Panc1 (cell line): Measurements from ENCODE around the gene UBAP2L. TPM values are rescaled to one million over a fixed set of nuclear protein-coding genes. Genes with fewer than 3 reads are reported as not detected.

Experiments
- ATAC-seq: fragments of 200-7000 bp; cut with Tn5 transposase; 2 replicates; pipeline ENCODE4 v1.9.1; 2020; ENCODE audit warnings: mild to moderate bottlenecking, moderate library complexity
- BruUV-seq: library from RNA; stranded (reverse); fragments of 400-500 nt; replicated peaks from 2 replicates; lab custom pipeline; 2021; lab: Mats Ljungman, UMichigan
- CTCF ChIA-PET: fragments of 300-600 bp; sonication (Branson Sonifier 250); formaldehyde crosslinking; loops from one replicate; lab custom pipeline; 2022; ENCODE audit warnings: antibody characterized with exemption; lab: Charles Lee
- POLR2A ChIA-PET: fragments of 300-600 bp; sonication (Branson Sonifier 250); formaldehyde crosslinking; loops from one replicate; lab custom pipeline; 2022; ENCODE audit warnings: antibody characterized with exemption; lab: Charles Lee
- DNase-seq: peaks from one replicate; pipeline ENCODE4 v3.0.0-alpha.2; 2010; ENCODE audit warnings: low read depth, low spot score
- H3K27ac ChIP-seq: 2 replicates; pipeline ENCODE4 v1.5.1; 2011; ENCODE audit warnings: mild to moderate bottlenecking, low read length, inconsistent platforms
- H3K27me3 ChIP-seq: fragments of 200-500 bp; sonication (Bioruptor generic); 2 replicates; pipeline ENCODE4 v1.6.0; 2014; ENCODE audit warnings: low read length, inconsistent platforms; ENCODE audit not compliant: control insufficient read depth, insufficient read depth
- H3K36me3 ChIP-seq: fragments of 200-500 bp; sonication (Bioruptor generic); 2 replicates; pipeline ENCODE4 v1.5.1; 2014; ENCODE audit warnings: inconsistent platforms, mild to moderate bottlenecking, low read length, moderate library complexity; ENCODE audit not compliant: control insufficient read depth, insufficient read depth
- H3K4me1 ChIP-seq: 2 replicates; pipeline ENCODE4 v1.5.1; 2011; ENCODE audit warnings: inconsistent platforms, mild to moderate bottlenecking, low read length, moderate library complexity; ENCODE audit not compliant: control insufficient read depth, insufficient read depth
- H3K4me3 ChIP-seq, 2 experiments: 2 replicates each; pipeline ENCODE4 v1.5.1; 2011 to 2012; ENCODE audit warnings: low read depth in 2 of 2, low read length in 2 of 2, mild to moderate bottlenecking in 2 of 2, inconsistent platforms in 1 of 2, moderate library complexity in 1 of 2
- H3K9me3 ChIP-seq: fragments of 200-500 bp; sonication (Bioruptor generic); 2 replicates; pipeline ENCODE4 v1.5.1; 2014; ENCODE audit warnings: low read depth, mild to moderate bottlenecking, inconsistent platforms, low read length, moderate library complexity; ENCODE audit not compliant: control insufficient read depth, insufficient read depth
- POLR2AphosphoS5 ChIP-seq: IDR thresholded peaks from 2 replicates; pipeline ENCODE4 v1.6.1; 2012; ENCODE audit warnings: mild to moderate bottlenecking, low read depth, low read length, moderate library complexity
- SIN3A ChIP-seq: IDR thresholded peaks from 2 replicates; pipeline ENCODE4 v1.6.1; 2012; ENCODE audit warnings: low read depth, mild to moderate bottlenecking, low read length, moderate library complexity, borderline replicate concordance; ENCODE audit not compliant: insufficient read depth
- TCF7L2 ChIP-seq: IDR thresholded peaks from 2 replicates; pipeline ENCODE4 v1.6.1; 2011; ENCODE audit warnings: mild to moderate bottlenecking, low read depth, low read length, inconsistent platforms
- in situ Hi-C: cut with HindIII; loops from 2 replicates; pipeline ENCODE4 v1.10.0; 2016; ENCODE audit warnings: low sequenced_read_pairs, low pct_unique_long_range_greater_than_20kb
- intact Hi-C: fragments of 100-400 bp; cut with micrococcal nuclease; formaldehyde crosslinking; loops from one replicate; pipeline ENCODE4 v1.10.0; 2022; ENCODE audit not compliant: unreplicated experiment
- total RNA-seq: library from RNA; stranded (reverse); gene quantifications from one replicate; pipeline ENCODE4 v1.2.1, GENCODE V29; 2021; ENCODE audit not compliant: unreplicated experiment
- TF ChIP-seq, protein P1 (sequence below), 2 experiments: IDR thresholded peaks; 2 replicates each; pipeline ENCODE4 v1.6.1; 2011 to 2012; ENCODE audit warnings: low read depth in 2 of 2, control low read depth in 1 of 2, low read length in 1 of 2, mild to moderate bottlenecking in 1 of 2, moderate library complexity in 1 of 2; ENCODE audit not compliant: insufficient read depth in 1 of 2
- TF ChIP-seq, protein P2 (sequence below): fragments of 450-650 bp; IDR thresholded peaks from 2 replicates; pipeline ENCODE4 v1.5.1; 2017; ENCODE audit warnings: mild to moderate bottlenecking

UBAP2L gene
- total RNA-seq, 1 experiment from 2014 or later: 227 TPM

DNA sequence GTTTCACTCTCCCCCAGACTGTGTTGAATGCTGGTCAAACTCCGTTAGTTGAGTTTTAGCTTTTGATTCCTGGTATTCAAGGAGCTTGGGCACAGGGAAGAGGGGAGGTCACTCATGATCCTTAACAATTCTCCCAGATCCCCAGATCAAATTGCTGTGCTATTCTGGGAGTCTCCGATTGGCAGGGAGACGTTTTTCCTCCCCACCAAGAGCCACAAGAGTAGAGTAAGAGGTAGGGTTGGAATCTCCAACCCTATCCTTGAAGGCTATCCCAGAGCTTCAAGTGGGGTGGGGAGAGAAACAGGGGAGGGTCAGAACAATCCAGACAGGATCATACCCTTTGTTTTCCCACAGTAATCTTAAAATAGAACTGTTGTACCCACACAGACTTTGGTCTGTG, 28.3 kb upstream of the UBAP2L start:
- no TSS peak for BruUV-seq
- H3K27ac ChIP-seq: no peak overlapping the region
- H3K9me3 ChIP-seq: no peaks in the 10 kb centered on the region
- CTCF ChIA-PET: no interaction called here
- TF ChIP-seq, protein P1, sequence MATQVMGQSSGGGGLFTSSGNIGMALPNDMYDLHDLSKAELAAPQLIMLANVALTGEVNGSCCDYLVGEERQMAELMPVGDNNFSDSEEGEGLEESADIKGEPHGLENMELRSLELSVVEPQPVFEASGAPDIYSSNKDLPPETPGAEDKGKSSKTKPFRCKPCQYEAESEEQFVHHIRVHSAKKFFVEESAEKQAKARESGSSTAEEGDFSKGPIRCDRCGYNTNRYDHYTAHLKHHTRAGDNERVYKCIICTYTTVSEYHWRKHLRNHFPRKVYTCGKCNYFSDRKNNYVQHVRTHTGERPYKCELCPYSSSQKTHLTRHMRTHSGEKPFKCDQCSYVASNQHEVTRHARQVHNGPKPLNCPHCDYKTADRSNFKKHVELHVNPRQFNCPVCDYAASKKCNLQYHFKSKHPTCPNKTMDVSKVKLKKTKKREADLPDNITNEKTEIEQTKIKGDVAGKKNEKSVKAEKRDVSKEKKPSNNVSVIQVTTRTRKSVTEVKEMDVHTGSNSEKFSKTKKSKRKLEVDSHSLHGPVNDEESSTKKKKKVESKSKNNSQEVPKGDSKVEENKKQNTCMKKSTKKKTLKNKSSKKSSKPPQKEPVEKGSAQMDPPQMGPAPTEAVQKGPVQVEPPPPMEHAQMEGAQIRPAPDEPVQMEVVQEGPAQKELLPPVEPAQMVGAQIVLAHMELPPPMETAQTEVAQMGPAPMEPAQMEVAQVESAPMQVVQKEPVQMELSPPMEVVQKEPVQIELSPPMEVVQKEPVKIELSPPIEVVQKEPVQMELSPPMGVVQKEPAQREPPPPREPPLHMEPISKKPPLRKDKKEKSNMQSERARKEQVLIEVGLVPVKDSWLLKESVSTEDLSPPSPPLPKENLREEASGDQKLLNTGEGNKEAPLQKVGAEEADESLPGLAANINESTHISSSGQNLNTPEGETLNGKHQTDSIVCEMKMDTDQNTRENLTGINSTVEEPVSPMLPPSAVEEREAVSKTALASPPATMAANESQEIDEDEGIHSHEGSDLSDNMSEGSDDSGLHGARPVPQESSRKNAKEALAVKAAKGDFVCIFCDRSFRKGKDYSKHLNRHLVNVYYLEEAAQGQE (IDR thresholded peaks at IDR 0.05; ENCODE audit: insufficient read depth in 1 of 2, low read depth in 2 of 2, low read length in 1 of 2): no peak
- TF ChIP-seq TCF7L2: no peak
- H3K36me3 ChIP-seq: no peaks in the 10 kb centered on the region
- no peak overlapping the region for H3K4me3 ChIP-seq
- DNase-seq: no peak
- H3K4me1 ChIP-seq: no peaks in the 10 kb centered on the region
- in situ Hi-C loops: no loop called here
- H3K27me3 ChIP-seq: peaks cover 13% of the 10 kb centered on the region
- ATAC-seq: no peak
- POLR2A ChIA-PET: no interaction called here
- intact Hi-C loops: loop anchor here (10.0 kb wide), 1 partner anchor 142 kb away; no protein-coding TSS in a partner anchor

DNA sequence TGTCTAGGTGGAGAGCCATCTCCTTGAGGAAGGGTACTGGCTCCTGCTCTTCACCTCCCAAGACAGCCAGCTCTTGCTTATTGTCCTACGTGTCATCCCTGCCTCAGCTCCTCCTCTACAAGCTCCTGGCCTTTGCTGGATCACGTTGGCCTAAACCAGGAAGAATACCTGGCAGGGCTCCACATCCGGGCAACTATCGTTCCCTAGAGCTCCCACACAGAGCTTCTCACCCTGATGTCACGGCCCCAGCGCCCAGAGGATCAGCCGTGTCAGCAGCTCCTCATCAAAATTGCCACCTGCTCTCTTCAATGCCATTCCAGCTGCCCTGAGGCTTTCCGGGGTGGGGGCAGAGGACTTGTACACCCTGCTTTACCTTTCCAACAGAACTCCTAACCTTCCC, 26.9 kb upstream of the UBAP2L start:
- POLR2A ChIA-PET: interaction anchor here (0.6 kb wide), 1 partner anchor 64 kb away, joined by 17 read pairs; no protein-coding TSS in a partner anchor
- TF ChIP-seq, protein P2, sequence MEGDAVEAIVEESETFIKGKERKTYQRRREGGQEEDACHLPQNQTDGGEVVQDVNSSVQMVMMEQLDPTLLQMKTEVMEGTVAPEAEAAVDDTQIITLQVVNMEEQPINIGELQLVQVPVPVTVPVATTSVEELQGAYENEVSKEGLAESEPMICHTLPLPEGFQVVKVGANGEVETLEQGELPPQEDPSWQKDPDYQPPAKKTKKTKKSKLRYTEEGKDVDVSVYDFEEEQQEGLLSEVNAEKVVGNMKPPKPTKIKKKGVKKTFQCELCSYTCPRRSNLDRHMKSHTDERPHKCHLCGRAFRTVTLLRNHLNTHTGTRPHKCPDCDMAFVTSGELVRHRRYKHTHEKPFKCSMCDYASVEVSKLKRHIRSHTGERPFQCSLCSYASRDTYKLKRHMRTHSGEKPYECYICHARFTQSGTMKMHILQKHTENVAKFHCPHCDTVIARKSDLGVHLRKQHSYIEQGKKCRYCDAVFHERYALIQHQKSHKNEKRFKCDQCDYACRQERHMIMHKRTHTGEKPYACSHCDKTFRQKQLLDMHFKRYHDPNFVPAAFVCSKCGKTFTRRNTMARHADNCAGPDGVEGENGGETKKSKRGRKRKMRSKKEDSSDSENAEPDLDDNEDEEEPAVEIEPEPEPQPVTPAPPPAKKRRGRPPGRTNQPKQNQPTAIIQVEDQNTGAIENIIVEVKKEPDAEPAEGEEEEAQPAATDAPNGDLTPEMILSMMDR: no peak
- TF ChIP-seq POLR2AphosphoS5 (no peak), SIN3A (no peak), TCF7L2 (no peak)
- TF ChIP-seq, protein P1 (IDR thresholded peaks at IDR 0.05; ENCODE audit: insufficient read depth in 1 of 2, low read depth in 2 of 2, low read length in 1 of 2): no peak
- H3K9me3 ChIP-seq: no peaks in the 10 kb centered on the region
- ATAC-seq (no peak), DNase-seq (no peak)
- intact Hi-C loops (loop anchor here (10.0 kb wide), 1 partner anchor 141 kb away; no protein-coding TSS in a partner anchor), in situ Hi-C loops (no loop called here)
- no peaks in the 10 kb centered on the region for H3K4me1 ChIP-seq
- no peak overlapping the region for H3K4me3 ChIP-seq
- CTCF ChIA-PET: no interaction called here
- BruUV-seq: no TSS peak
- no peak overlapping the region for H3K27ac ChIP-seq
- no peaks in the 10 kb centered on the region for H3K36me3 ChIP-seq
- H3K27me3 ChIP-seq: peaks cover 13% of the 10 kb centered on the region
